GM18951 (cell line): Measurements from ENCODE around the gene ADCY3.
"Not testable (repeated sequence)": the region's sequence is repeated elsewhere in the genome, so short reads cannot be mapped to it uniquely, and the experiment has no call there.

Experiments used
- POLR2A ChIP-seq: IDR thresholded peaks from 4 replicates; pipeline ENCODE4 v1.6.1; 2011; ENCODE audit warnings: mild to moderate bottlenecking; ENCODE audit not compliant: insufficient read length, insufficient read depth; ENCODE audit errors: extremely low read depth
- in situ Hi-C: fragments of 300-500 bp; cut with MboI; formaldehyde crosslinking; loops from one replicate; pipeline ENCODE4 v1.12.0; 2022; ENCODE audit warnings: low sequenced_read_pairs, mixed read lengths, inconsistent platforms; ENCODE audit not compliant: unreplicated experiment

Gene ADCY3

GRCh38 chr2:24838541-24838940, 81.5 kb downstream of the ADCY3 start:
- TF ChIP-seq POLR2A: no peak
- in situ Hi-C loops: no loop called here

- in situ Hi-C loops: no loop called here
- no peak for TF ChIP-seq POLR2A
Observed at GRCh38 chr2:24837996-24838513, 82.0 kb downstream of the ADCY3 start.

DNA sequence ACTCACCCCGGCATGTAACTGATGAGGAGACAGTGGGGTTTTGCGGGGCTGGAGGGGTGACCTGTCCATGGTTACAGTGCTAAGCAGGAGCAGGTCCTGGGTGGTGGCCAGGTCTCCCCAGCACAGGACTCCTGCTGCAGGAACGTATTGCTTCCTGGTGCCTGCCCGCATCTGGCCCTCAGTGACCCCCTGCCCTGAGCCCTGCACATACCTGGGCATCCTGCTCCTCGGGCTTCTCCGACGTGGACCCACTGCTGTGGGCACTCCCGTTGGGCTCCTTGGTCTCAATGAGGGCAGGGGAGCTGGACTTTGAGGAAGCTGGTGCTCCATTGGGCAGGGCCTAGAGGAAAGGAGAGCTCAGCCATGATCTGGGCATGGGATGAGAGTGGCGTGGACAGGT, 83.3 kb downstream of the ADCY3 start:
- TF ChIP-seq POLR2A: no peak
- in situ Hi-C loops: no loop called here

GRCh38 chr2:24836206-24836605, 83.8 kb downstream of the ADCY3 start:
- TF ChIP-seq POLR2A: no peak
- in situ Hi-C loops: no loop called here

GRCh38 chr2:24835411-24835810, 84.6 kb downstream of the ADCY3 start:
- in situ Hi-C loops: not testable (repeated sequence)

GRCh38 chr2:24834733-24835395, 85.2 kb downstream of the ADCY3 start:
- TF ChIP-seq POLR2A: no peak
- in situ Hi-C loops: no loop called here

GRCh38 chr2:24833821-24834732, 86.0 kb downstream of the ADCY3 start:
- in situ Hi-C loops: no loop called here
- TF ChIP-seq POLR2A: no peak

DNA sequence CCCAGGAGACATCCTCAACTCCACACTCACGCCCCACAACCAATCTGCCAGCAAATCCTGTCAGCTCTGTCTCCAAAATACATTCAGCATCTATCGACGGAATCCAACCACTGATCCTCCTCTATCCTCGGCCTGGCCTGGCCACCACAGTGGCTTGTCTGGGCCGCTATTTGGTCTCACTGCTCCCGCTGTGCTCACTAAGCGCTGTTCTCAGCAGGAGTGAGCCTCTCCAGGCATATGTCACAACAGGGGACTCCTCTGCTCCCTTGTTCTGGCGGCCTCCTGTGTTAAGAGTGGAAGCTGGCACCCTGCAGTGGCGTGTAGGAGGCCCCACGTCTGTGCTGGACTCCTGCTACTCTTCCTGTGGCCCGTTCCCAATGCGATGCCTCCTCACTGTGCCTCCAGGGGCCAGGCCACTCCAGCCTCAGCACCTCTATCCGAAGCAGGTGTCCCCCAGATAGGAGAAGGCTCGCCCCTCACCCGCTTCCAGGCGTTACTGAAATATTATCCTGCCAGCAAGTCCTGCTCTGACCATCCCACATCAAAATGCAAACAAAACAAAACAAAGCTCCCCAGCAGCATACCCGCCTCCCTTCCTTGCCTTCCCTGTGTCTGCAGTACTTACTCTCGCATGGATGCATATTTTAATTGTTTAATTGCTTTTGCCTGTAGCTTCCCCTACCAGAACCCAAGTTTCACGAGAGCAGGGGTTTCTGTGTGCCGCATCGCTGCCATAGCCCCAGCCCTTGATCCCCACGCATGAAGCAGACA, 86.9 kb downstream of the ADCY3 start:
- TF ChIP-seq POLR2A: no peak
- in situ Hi-C loops: no loop called here

- in situ Hi-C loops: no loop called here
- no peak for TF ChIP-seq POLR2A
Observed at GRCh38 chr2:24832521-24832920, 87.5 kb downstream of the ADCY3 start.

DNA sequence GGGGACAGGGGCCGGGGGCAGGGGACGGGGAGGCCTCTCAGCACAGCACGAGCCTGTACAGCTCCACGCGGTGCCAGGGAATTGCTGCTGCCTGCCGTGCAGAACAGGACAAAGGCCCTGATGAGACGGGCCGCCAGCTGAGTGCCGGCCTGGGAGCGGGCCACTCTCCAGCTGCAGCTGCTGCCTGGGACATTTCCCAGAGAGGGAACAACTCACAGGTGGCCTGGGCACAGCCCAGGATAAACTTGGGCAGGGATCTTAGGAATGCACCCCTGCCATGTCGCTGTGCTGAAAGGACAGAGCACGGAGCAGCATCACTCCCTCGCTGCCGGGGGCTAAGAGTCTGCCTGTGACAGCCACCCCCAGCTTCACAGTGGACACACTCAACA, 88.0 kb downstream of the ADCY3 start:
- no peak for TF ChIP-seq POLR2A
- in situ Hi-C loops: no loop called here

- in situ Hi-C loops: no loop called here
- no peak for TF ChIP-seq POLR2A
Observed at GRCh38 chr2:24831221-24832072, 88.6 kb downstream of the ADCY3 start.

DNA sequence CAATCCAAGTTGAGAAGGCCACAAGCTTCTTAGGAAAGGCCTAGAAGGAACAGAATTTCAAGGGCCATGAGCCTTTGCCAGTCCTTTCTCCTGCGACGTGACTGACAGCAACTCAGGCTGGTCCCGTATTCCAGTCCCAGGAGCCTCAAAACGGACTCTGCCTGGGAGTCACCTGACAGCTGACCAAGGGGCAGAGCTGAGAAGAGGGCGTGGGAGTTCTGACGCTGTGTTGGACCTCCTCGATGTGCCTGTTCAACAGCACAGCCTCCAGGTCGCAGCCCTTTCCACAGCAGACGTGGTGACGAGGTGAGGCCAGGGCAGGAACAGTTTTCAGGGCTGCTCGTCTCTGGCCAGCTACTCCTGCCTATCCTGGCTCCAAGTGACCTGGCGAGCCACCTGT, 89.3 kb downstream of the ADCY3 start:
- in situ Hi-C loops: no loop called here
- TF ChIP-seq POLR2A: no peak

GRCh38 chr2:24830351-24830750, 89.7 kb downstream of the ADCY3 start:
- in situ Hi-C loops: no loop called here
- no peak for TF ChIP-seq POLR2A
